Cardiac muscle cell (in vitro differentiated cells and primary cell): ENCODE measurements around the gene GRIFIN. TPM values are rescaled to one million over a fixed set of nuclear protein-coding genes. Genes with fewer than 3 reads are reported as not detected.

Experiments used
- DNase-seq, 2 donors: peaks; one replicate each; pipeline versions ENCODE4 v3.0.0 to v3.0.0-alpha.2; 2010 to 2017; ENCODE audit warnings: low read depth in 1 of 2, low spot score in 1 of 2
- H3K27ac ChIP-seq: fragments of 200-600 bp; sonication (generic); 2 replicates; pipeline ENCODE4 v1.5.1; 2016
- H3K27me3 ChIP-seq: fragments of 200-600 bp; sonication (generic); 2 replicates; pipeline ENCODE4 v1.6.0; 2016; ENCODE audit warnings: control low read depth
- H3K36me3 ChIP-seq: fragments of 200-600 bp; sonication (generic); 2 replicates; pipeline ENCODE4 v1.5.1; 2016; ENCODE audit warnings: control low read depth
- H3K4me1 ChIP-seq: fragments of 200-600 bp; sonication (generic); 2 replicates; pipeline ENCODE4 v1.8.1; 2017; ENCODE audit warnings: low read depth, mild to moderate bottlenecking, mixed run types
- H3K4me3 ChIP-seq: fragments of 200-600 bp; sonication (generic); 2 replicates; pipeline ENCODE4 v1.5.1; 2016; ENCODE audit warnings: mild to moderate bottlenecking
- H3K9me3 ChIP-seq: fragments of 200-600 bp; sonication (generic); 2 replicates; pipeline ENCODE4 v1.5.1; 2017; ENCODE audit warnings: low read depth, mild to moderate bottlenecking, control low read depth
- CTCF ChIP-seq: IDR thresholded peaks from 2 replicates; pipeline ENCODE4 v1.5.1; 2012; ENCODE audit warnings: low read depth, mild to moderate bottlenecking, low read length
- polyA plus RNA-seq: library from polyadenylated mRNA; unstranded; fragments of >200 nt; fragmentation: Nextera tagmentation; extraction: Ambion mirVana; gene quantifications from 2 replicates; pipeline ENCODE4 v1.2.1, GENCODE V29; 2016
- total RNA-seq: library from RNA; depleted of rRNA; stranded (reverse); fragments of >200 nt; gene quantifications from 2 replicates; pipeline ENCODE4 v1.2.3, GENCODE V29; 2016

The GRIFIN gene
- total and polyA plus RNA-seq, 2 experiments from 2014 or later, result not detected

- Histone ChIP-seq H3K27ac (no peak overlapping the region), H3K4me3 (no peak overlapping the region), H3K4me1 (no peaks in the 10 kb centered on the region), H3K27me3 (peaks cover 20% of the 10 kb centered on the region), H3K36me3 (no peaks in the 10 kb centered on the region), H3K9me3 (no peaks in the 10 kb centered on the region)
- no peak for TF ChIP-seq CTCF
- DNase-seq, result no peak
Measured at GRCh38 chr7:2514473-2515423, 38.5 kb upstream of the GRIFIN start.

DNA sequence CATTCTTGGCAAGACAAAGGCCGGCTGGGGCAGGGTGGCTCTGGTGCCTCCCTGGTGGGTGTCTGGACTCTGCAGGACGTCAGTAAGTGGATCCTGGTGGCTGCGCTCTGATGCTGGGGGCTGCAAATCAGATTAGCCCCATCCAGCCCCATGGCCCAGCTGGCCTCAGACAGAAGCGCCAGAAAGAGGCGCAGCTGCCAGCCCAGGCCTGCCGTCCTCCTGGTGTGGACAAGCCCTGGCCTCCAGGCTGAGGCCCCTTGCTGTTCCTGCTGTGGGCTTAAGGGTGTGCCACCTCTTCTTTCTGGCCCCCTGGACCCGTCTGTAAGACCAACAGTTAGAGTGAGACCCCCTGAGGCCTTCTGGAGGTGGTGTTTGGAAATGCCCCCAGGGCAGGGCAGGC is 37.5 kb upstream of the GRIFIN start:
- no peak overlapping the region for H3K27ac ChIP-seq

GRCh38 chr7:2512713-2513112 is 36.5 kb upstream of the GRIFIN start:
- H3K9me3 ChIP-seq, result no peaks in the 10 kb centered on the region
- H3K27ac ChIP-seq, result no peak overlapping the region
- H3K27me3 ChIP-seq, result peaks cover 4% of the 10 kb centered on the region
- no peak overlapping the region for H3K4me3 ChIP-seq
- DNase-seq, result no peak
- no peak for TF ChIP-seq CTCF
- H3K4me1 ChIP-seq, result no peaks in the 10 kb centered on the region
- no peaks in the 10 kb centered on the region for H3K36me3 ChIP-seq

More for the DNA sequence above, 37.5 kb upstream of the GRIFIN start:
- peaks cover 14% of the 10 kb centered on the region for H3K27me3 ChIP-seq
- no peaks in the 10 kb centered on the region for H3K36me3 ChIP-seq
- H3K9me3 ChIP-seq, result no peaks in the 10 kb centered on the region
- no peak overlapping the region for H3K4me3 ChIP-seq
- TF ChIP-seq CTCF, result no peak
- no peak for DNase-seq
- H3K4me1 ChIP-seq, result no peaks in the 10 kb centered on the region

- no peaks in the 10 kb centered on the region for H3K4me1 ChIP-seq
- peaks cover 4% of the 10 kb centered on the region for H3K27me3 ChIP-seq
- no peaks in the 10 kb centered on the region for H3K9me3 ChIP-seq
- H3K36me3 ChIP-seq, result no peaks in the 10 kb centered on the region
- no peak for DNase-seq
- TF ChIP-seq CTCF, result no peak
- H3K4me3 ChIP-seq, result no peak overlapping the region
- no peak overlapping the region for H3K27ac ChIP-seq
Measured at GRCh38 chr7:2512179-2512661, 36.0 kb upstream of the GRIFIN start.

DNA sequence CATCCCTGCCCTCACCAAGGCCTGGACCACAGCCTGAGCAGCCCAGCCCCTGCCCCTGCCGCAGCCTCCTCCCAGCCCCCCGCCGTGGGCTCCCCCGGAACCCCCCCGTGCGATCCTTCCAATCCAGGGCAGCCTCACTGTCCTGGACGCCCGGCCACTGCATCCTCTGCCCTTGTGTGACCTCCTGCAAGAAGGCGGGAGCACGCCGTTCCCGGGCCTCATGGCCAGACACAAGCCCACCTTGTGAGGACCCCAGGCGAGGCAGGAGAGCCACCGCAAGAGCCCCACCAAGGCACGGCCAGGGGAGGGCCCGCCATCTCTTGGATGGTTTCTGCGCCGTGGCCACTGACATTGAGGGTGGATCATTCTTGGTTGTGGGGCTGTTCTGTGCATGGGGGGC is 35.6 kb upstream of the GRIFIN start:
- H3K4me1 ChIP-seq, result no peaks in the 10 kb centered on the region
- no peak overlapping the region for H3K4me3 ChIP-seq
- DNase-seq, result no peak
- no peak overlapping the region for H3K27ac ChIP-seq
- TF ChIP-seq CTCF, result no peak
- H3K9me3 ChIP-seq, result no peaks in the 10 kb centered on the region
- no peaks in the 10 kb centered on the region for H3K36me3 ChIP-seq
- H3K27me3 ChIP-seq, result peaks cover 1% of the 10 kb centered on the region
